Ovary (tissue), 3 donors: ENCODE measurements around the gene PRDM8.

Experiments used
- CTCF ChIP-seq, 3 donors: fragments of 450-650 bp in 2 of 3; fragments of 200-600 bp in 1 of 3; IDR thresholded peaks; one replicate each; pipeline versions ENCODE4 v1.5.1 to v1.8.0; 2016 to 2022; ENCODE audit warnings: antibody characterized with exemption in 3 of 3, mild to moderate bottlenecking in 1 of 3
- EP300 ChIP-seq: sonication (generic); formaldehyde crosslinking; IDR thresholded peaks from one replicate; pipeline ENCODE4 v1.6.1; 2017; ENCODE audit warnings: antibody characterized with exemption
- donor health status: DM: no; HTN: no; CAD: no.

DNA sequence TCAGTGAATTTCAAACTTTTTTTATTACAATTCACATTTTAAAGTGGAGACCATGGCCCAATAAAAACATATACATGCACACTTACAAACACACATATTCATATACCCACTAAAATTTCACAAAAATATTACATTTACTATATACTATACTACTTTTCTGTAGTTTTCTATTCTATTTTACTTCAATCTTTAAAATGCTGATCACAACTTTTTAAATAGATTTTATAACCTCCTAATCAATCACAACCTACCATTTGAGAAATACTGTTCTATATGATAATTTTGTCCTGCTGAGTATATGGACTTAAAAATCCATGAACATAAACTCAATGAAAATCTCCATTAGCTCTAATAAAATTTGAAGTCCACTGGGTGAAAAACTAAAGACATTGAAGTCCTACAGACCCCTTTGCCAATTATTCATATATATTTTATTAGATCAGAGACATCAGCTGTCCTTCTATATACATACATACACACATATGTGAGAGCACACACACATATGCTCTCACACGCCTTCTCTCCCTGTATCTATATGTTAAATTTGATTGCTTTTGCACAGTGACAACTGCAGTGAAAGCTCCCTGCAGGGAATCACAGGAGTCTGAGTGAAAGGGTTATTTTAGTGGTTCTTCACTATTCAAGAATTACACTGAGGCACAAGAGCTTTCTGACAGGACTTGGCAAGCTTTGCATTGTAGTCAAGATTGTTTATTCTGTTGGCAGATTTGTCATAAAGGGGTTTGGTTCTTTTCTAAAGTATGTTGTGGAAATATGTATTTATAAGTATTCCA lies 46.7 kb upstream of the PRDM8 start:
- TF ChIP-seq CTCF (IDR thresholded peaks at IDR 0.05) (no peak), EP300 (no peak)
